GM21619 (cell line): ENCODE measurements around the gene SH3TC2.
"Not testable (repeated sequence)": the region's sequence is repeated elsewhere in the genome, so short reads cannot be mapped to it uniquely, and the experiment has no call there.

Experiments used
- ATAC-seq: cut with Tn5 transposase; IDR thresholded peaks from one replicate; pipeline ENCODE4 v1.9.1; 2021; ENCODE audit not compliant: unreplicated experiment

Gene SH3TC2

GRCh38 chr5:149063017-149063687 is at the start of gene SH3TC2:
SH3TC2 (minus strand) TSS chr5:149063062; CDS start chr5:149063022, 40 bp downstream.
- ATAC-seq, result no peak

GRCh38 chr5:149110406-149110805 is 47.5 kb upstream of the SH3TC2 start:
- no peak for ATAC-seq

- ATAC-seq, result no peak
Measured at GRCh38 chr5:149108651-149109280, 45.9 kb upstream of the SH3TC2 start.

- no peak for ATAC-seq
Measured at GRCh38 chr5:149100331-149100730, 37.5 kb upstream of the SH3TC2 start.

- no peak for ATAC-seq
Measured at GRCh38 chr5:149099920-149100319, 37.1 kb upstream of the SH3TC2 start.

- no peak for ATAC-seq
Measured at GRCh38 chr5:149094996-149095395, 32.1 kb upstream of the SH3TC2 start.

- ATAC-seq, result no peak
Measured at GRCh38 chr5:149093625-149094024, 30.8 kb upstream of the SH3TC2 start.

- ATAC-seq, result no peak
Measured at GRCh38 chr5:149089796-149090195, 26.9 kb upstream of the SH3TC2 start.

- no peak for ATAC-seq
Measured at GRCh38 chr5:149088686-149089085, 25.8 kb upstream of the SH3TC2 start.

GRCh38 chr5:149083846-149084245 is 21.0 kb upstream of the SH3TC2 start:
- no peak for ATAC-seq

GRCh38 chr5:149082271-149082670 is 19.4 kb upstream of the SH3TC2 start:
- ATAC-seq, result no peak

GRCh38 chr5:149080294-149080693 is 17.4 kb upstream of the SH3TC2 start:
- no peak for ATAC-seq

GRCh38 chr5:149079883-149080282 is 17.0 kb upstream of the SH3TC2 start:
- no peak for ATAC-seq

- not testable (repeated sequence) for ATAC-seq
Measured at GRCh38 chr5:149074071-149074470, 11.2 kb upstream of the SH3TC2 start.

GRCh38 chr5:149073213-149073612 is 10.4 kb upstream of the SH3TC2 start:
- no peak for ATAC-seq

GRCh38 chr5:149072791-149073190 is 9.9 kb upstream of the SH3TC2 start:
- no peak for ATAC-seq

GRCh38 chr5:149072376-149072775 is 9.5 kb upstream of the SH3TC2 start:
- no peak for ATAC-seq

GRCh38 chr5:149071756-149072155 is 8.9 kb upstream of the SH3TC2 start:
- no peak for ATAC-seq

- no peak for ATAC-seq
Measured at GRCh38 chr5:149071216-149071615, 8.4 kb upstream of the SH3TC2 start.

GRCh38 chr5:149069711-149070110 is 6.8 kb upstream of the SH3TC2 start:
- no peak for ATAC-seq

- no peak for ATAC-seq
Measured at GRCh38 chr5:149063896-149064478, 1.1 kb upstream of the SH3TC2 start.

GRCh38 chr5:149062371-149063016 is 368 bp downstream of the SH3TC2 start:
- no peak for ATAC-seq
